PC-9 (cell line): Measurements from ENCODE around the gene NDUFAF8.

Experiments used
- CTCF ChIP-seq: fragments of 200-600 bp; sonication (generic); conservative IDR thresholded peaks from 2 replicates; pipeline ENCODE4 v1.6.1; 2017; ENCODE audit warnings: mixed run types, antibody characterized with exemption, mild to moderate bottlenecking, moderate library complexity
- EZH2 ChIP-seq: fragments of 200-600 bp; sonication (generic); IDR thresholded peaks from 2 replicates; pipeline ENCODE4 v1.8.0; 2017; ENCODE audit warnings: antibody characterized with exemption, low read depth

GRCh38 chr17:81252987-81253329 lies 13.8 kb downstream of the NDUFAF8 start:
- TF ChIP-seq CTCF (no peak), EZH2 (no peak)
